Activated CD8-positive, alpha-beta memory T cell treated with anti-CD3 and anti-CD28 coated beads, Interleukin-2, amount 50 U/mL, for 1 hour (primary cell): ENCODE results near the gene MYH16.
"Not testable (repeated sequence)": the region's sequence is repeated elsewhere in the genome, so short reads cannot be mapped to it uniquely, and the experiment has no call there.

Experiments
- DNase-seq: peaks from one replicate; pipeline ENCODE4 v3.0.0-alpha.2; 2020; ENCODE audit errors: extremely low read depth

Gene MYH16

GRCh38 chr7:99352247-99352646 lies 79.6 kb downstream of the MYH16 start:
- no peak for DNase-seq

DNA sequence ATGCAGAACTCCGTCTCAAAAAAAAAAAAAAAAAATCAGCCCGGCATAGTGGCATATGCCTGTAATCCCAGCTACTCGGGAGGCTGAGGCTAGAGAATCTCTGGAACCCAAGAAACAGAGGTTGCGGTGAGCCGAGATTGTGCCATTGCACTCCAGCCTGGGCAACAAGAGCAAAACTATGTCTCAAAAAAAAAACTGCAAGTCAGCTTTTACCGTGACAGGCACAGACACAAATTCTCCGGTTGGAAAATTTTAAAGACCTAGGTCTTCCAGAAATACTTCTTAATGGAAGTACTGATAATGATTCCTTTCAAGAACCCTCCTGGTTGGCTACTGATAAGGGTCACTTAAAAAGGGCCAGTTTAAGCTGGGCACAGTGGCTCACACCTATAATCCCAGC lies 82.5 kb downstream of the MYH16 start:
- DNase-seq, result no peak

- no peak for DNase-seq
These were observed 85.3 kb downstream of the MYH16 start for GRCh38 chr7:99357701-99358490.

DNA sequence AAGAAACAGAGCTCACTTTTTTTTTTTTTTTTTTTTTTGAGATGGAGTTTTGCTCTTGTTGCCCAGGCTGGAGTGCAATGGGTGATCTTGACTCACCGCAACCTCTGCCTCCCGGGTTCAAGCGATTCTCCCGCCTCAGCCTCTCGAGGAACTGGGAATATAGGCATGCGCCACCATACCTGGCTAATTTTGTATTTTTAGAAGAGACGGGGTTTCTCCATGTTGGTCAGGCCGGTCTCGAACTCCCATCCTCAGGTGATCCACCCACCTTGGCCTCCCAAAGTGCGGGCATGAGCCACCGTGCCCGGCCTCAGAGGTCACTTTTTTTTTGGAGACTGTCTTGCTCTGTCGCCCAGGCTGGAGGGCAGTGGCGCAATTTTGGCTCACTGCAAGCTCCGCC lies 85.9 kb downstream of the MYH16 start:
- not testable (repeated sequence) for DNase-seq

- no peak for DNase-seq
These were observed 87.0 kb downstream of the MYH16 start for GRCh38 chr7:99359465-99360154.
